ENCODE measurements around the gene MKKS. TPM values are rescaled to one million over a fixed set of nuclear protein-coding genes. Genes with fewer than 3 reads are reported as not detected.

Gene MKKS
- total and polyA plus RNA-seq, 10 of the 15 experiments (the other 5 are each of a cell fraction or from before 2014, with no cell fraction given): 4.3 to 17.9 (median 7.7) TPM

DNA sequence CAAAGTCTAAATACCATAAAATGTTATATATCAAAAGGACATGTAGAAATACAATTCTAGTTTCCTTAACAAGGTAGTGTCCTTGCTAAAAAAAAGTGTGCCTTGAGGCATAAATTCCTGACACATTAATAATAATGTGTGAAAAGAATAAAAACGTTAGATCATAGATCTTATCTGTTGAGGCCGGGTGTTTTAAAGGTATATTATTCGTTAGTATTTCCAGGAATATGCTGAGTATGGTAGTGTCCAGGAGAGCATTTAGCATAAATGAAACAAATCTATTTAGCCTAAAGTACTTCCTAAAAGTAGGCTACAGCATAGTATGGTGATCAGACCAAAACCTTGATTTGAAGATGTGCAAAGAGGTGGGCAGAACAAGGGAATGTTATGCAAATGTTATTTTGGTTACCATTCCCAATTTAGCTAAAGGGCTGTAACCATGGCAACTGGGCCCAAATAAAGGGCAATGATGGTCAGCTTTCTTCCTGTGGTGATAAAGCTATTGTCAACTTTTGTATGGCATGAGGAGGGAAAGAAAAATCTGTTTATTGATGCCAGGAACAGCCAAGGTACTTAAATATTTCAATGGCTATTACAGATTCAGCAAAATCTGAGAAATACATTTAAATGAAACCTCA lies 18.9 kb downstream of the MKKS start:
- no peaks in the 10 kb centered on the region for H3K9me3 ChIP-seq (replicated peaks; ENCODE audit: control insufficient read depth, insufficient read depth, low read length)
- H3K27ac ChIP-seq (ENCODE audit: control insufficient read depth, insufficient read depth): no peak overlapping the region
- DNase-seq (ENCODE audit: low read depth, low spot score): no peak
- peaks cover 8% of the 10 kb centered on the region for H3K4me1 ChIP-seq (ENCODE audit: control insufficient read depth, insufficient read depth, low read length)
- no peaks in the 10 kb centered on the region for H4K20me1 ChIP-seq (ENCODE audit: control insufficient read depth, insufficient read depth)
- in situ Hi-C loops (cut with MboI): no loop called here
- ChIA-PET SMC1A (ENCODE audit: uncharacterized antibody, unreplicated experiment) (interaction anchor here (1.8 to 4.1 kb wide), 4 partner anchors 11 to 99 kb away, joined by 4 to 43 read pairs (median 12); no protein-coding TSS in a partner anchor), RAD21 (ENCODE audit: unreplicated experiment) (interaction anchor here (1.4 kb wide), 1 partner anchor 98 kb away, joined by 4 read pairs; no protein-coding TSS in a partner anchor), CTCF (interaction anchor here (0.8 to 5.8 kb wide), 7 partner anchors 11 to 437 kb away, joined by 3 to 63 read pairs (median 5); no protein-coding TSS in a partner anchor), POLR2A (no interaction called here)
- FAIRE-seq: no peak
- WGBS (ENCODE audit: insufficient coverage, insufficient replicate concordance, low lambda C conversion rate, missing lambda C conversion rate): 82% methylated on average over 3 of the region's 3 CpGs
- H3K4me2 ChIP-seq (ENCODE audit: control insufficient read depth, insufficient read depth): no peak overlapping the region
- no peak for ATAC-seq
- H3K4me3 ChIP-seq: no peak overlapping the region
- no TSS peak for BruUV-seq (replicated peaks)
- peaks cover 2 to 13% of the 10 kb centered on the region in 2 experiments for H3K36me3 ChIP-seq (ENCODE audit: control insufficient read depth in 2 of 2, insufficient read depth in 2 of 2, low read length in 1 of 2)
- H3K9ac ChIP-seq (ENCODE audit: control insufficient read depth, insufficient read depth, low read length): no peak overlapping the region
- H3K27me3 ChIP-seq (replicated peaks in 1 of 2; ENCODE audit: control insufficient read depth in 2 of 2, insufficient read depth in 2 of 2, low read length in 1 of 2): no peaks in the 10 kb centered on the region
- H3K79me2 ChIP-seq (ENCODE audit: control insufficient read depth, insufficient read depth, low read length): no peaks in the 10 kb centered on the region
- H2AFZ ChIP-seq (ENCODE audit: control insufficient read depth, low read depth, low read length): no peak overlapping the region
- intact Hi-C loops (cut with micrococcal nuclease; ENCODE audit: unreplicated experiment): loop anchor here (10.0 kb wide), 1 partner anchor 320 kb away; no protein-coding TSS in a partner anchor
- no peak for TF ChIP-seq RELA (IDR thresholded peaks at IDR 0.05; ENCODE audit: borderline replicate concordance, partially characterized antibody)
- peak; percentile 73; the same call in 1 of the 2 replicates for TF ChIP-seq BMI1 (IDR thresholded peaks at IDR 0.05; ENCODE audit: borderline replicate concordance)

DNA sequence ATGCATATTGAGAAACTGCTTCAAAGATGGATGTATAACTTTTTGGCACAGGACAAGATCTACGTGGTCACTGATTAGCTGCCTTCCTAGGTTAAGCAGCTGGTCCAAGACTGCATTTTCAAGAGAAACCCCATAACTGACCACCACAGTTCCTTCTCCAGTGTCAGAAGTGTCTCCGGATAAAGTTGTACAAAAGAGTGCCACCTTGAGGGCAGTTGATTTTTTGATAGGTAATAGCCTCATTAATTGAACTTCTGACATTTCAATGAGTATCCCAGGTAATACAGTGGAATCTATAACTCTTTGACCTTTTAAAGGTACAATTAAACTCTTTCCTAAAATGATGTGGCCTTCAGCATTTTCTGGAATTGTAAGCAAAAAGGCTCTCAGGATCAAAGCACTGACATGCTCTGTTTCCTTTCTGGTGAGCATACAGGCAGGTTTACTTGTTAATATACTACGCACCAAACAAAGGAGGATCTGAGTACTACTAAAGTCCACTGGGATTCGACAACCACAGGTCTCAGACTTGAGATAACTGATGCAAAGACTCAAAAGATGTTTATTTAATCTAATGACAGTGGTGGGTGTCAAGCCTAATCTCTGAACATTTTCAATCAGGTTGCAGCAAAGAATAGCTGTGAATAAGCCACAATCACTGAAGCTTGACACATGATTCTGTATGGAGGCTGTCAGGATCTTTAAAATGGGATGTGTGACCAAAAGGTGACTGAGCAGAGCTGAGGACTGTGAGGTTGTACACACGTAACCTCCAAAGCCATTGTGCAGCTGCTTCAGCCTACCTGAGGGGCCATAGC lies 21.2 kb downstream of the MKKS start:
- peak; percentile 85 for ATAC-seq
- ChIA-PET SMC1A (ENCODE audit: uncharacterized antibody, unreplicated experiment) (interaction anchor here (0.9 to 4.1 kb wide), 18 partner anchors 11 to 434 kb away, joined by 3 to 43 read pairs (median 5); partner anchors contain the start of genes MKKS and SLX4IP), RAD21 (ENCODE audit: unreplicated experiment) (interaction anchor here (0.8 to 1.8 kb wide), 20 partner anchors 11 to 433 kb away, joined by 3 to 11 read pairs (median 5); partner anchors contain the start of gene SLX4IP), POLR2A (interaction anchor here (0.5 to 0.6 kb wide), 2 partner anchors 25 to 65 kb away, joined by 3 to 6 read pairs; no protein-coding TSS in a partner anchor), CTCF (interaction anchor here (1.0 to 5.8 kb wide), 23 partner anchors 10 to 796 kb away, joined by 3 to 63 read pairs (median 5); no protein-coding TSS in a partner anchor)
- Histone ChIP-seq H3K9me3 (replicated peaks; ENCODE audit: control insufficient read depth, insufficient read depth, low read length) (no peaks in the 10 kb centered on the region), H3K27ac (ENCODE audit: control insufficient read depth, insufficient read depth) (no peak overlapping the region), H3K79me2 (ENCODE audit: control insufficient read depth, insufficient read depth, low read length) (no peaks in the 10 kb centered on the region), H3K27me3 (replicated peaks in 1 of 2; ENCODE audit: control insufficient read depth in 2 of 2, insufficient read depth in 2 of 2, low read length in 1 of 2) (no peaks in the 10 kb centered on the region), H4K20me1 (ENCODE audit: control insufficient read depth, insufficient read depth) (no peaks in the 10 kb centered on the region), H3K9ac (ENCODE audit: control insufficient read depth, insufficient read depth, low read length) (no peak overlapping the region), H3K36me3 (ENCODE audit: control insufficient read depth in 2 of 2, insufficient read depth in 2 of 2, low read length in 1 of 2) (peaks cover 2 to 9% of the 10 kb centered on the region in 2 experiments), H3K4me3 (no peak overlapping the region), H3K4me1 (ENCODE audit: control insufficient read depth, insufficient read depth, low read length) (peaks cover 8% of the 10 kb centered on the region), H3K4me2 (ENCODE audit: control insufficient read depth, insufficient read depth) (no peak overlapping the region), H2AFZ (ENCODE audit: control insufficient read depth, low read depth, low read length) (no peak overlapping the region)
- BruUV-seq (replicated peaks): no TSS peak
- 56% methylated on average over 5 of the region's 5 CpGs for WGBS (ENCODE audit: insufficient coverage, insufficient replicate concordance, low lambda C conversion rate, missing lambda C conversion rate)
- intact Hi-C loops (cut with micrococcal nuclease; ENCODE audit: unreplicated experiment) (loop anchor here (5.0 to 10.0 kb wide), 3 partner anchors 95 to 435 kb away; no protein-coding TSS in a partner anchor), in situ Hi-C loops (cut with MboI) (no loop called here)
- no peak for FAIRE-seq
- no peak for DNase-seq (ENCODE audit: low read depth, low spot score)
- TF ChIP-seq MTA2 (IDR thresholded peaks at IDR 0.05; ENCODE audit: low read depth) (peak; percentile 78), MXI1 (IDR thresholded peaks at IDR 0.05; ENCODE audit: low read depth, low read length) (no peak), MLLT1 (IDR thresholded peaks at IDR 0.05) (peak; percentile 28; the same call in 1 of the 2 replicates), TCF7 (IDR thresholded peaks at IDR 0.05; ENCODE audit: borderline replicate concordance) (no peak), ZNF24 (IDR thresholded peaks at IDR 0.05) (no peak), IKZF2 (IDR thresholded peaks at IDR 0.05) (peak; percentile 60 to 72; a peak in 2 of 4 replicates), MEF2B (IDR thresholded peaks at IDR 0.05; ENCODE audit: partially characterized antibody, poor library complexity, severe bottlenecking) (peak; percentile 86), IKZF1 (conservative IDR thresholded peaks at IDR 0.05) (peak; percentile 41; the same call in 1 of the 2 replicates), SPI1 (IDR thresholded peaks at IDR 0.05; ENCODE audit: borderline replicate concordance, insufficient read depth, low read depth, low read length) (peak; percentile 42; the same call in 1 of the 2 replicates), JUNB (IDR thresholded peaks at IDR 0.05) (no peak)

All from GM12878 (cell line).